BJ (cell line): ENCODE data around the gene NDUFS8. TPM values are rescaled to one million over a fixed set of nuclear protein-coding genes. Genes with fewer than 3 reads are reported as not detected.

ENCODE experiments used
- CTCF ChIA-PET: fragments of 350-600 bp; formaldehyde crosslinking; extraction: SDS; loops from one replicate; lab custom pipeline; 2021; ENCODE audit warnings: antibody characterized with exemption, inconsistent platforms; lab: Yijun Ruan, JAX
- POLR2A ChIA-PET: fragments of 300-600 bp; sonication (Branson Sonifier 250); formaldehyde crosslinking; extraction: SDS; loops from one replicate; lab custom pipeline; 2021; ENCODE audit warnings: antibody characterized with exemption; lab: Charles Lee
- DNase-seq: peaks from one replicate; pipeline ENCODE4 v3.0.0-alpha.2; 2011; ENCODE audit warnings: low read depth
- H3K27me3 ChIP-seq: 2 replicates; pipeline ENCODE4 v1.6.0; 2011; ENCODE audit warnings: low read length; ENCODE audit not compliant: control insufficient read depth, insufficient read depth
- H3K36me3 ChIP-seq: 2 replicates; pipeline ENCODE4 v1.5.1; 2011; ENCODE audit warnings: low read length; ENCODE audit not compliant: control insufficient read depth, insufficient read depth
- H3K4me3 ChIP-seq: 2 replicates; pipeline ENCODE4 v1.5.1; 2011; ENCODE audit warnings: low read depth, mild to moderate bottlenecking, control low read depth, low read length
- polyA plus RNA-seq: library from polyadenylated mRNA; depleted of rRNA; stranded (reverse); fragments of >200 nt; gene quantifications from 2 replicates; pipeline ENCODE4 v1.2.3, GENCODE V29; 2011
- TF ChIP-seq, protein P1 (sequence below): IDR thresholded peaks from 2 replicates; pipeline ENCODE4 v1.5.1; 2011; ENCODE audit warnings: low read depth, mild to moderate bottlenecking, control low read depth, inconsistent platforms, low read length, moderate library complexity; ENCODE audit not compliant: insufficient read depth

The NDUFS8 gene
- polyA plus RNA-seq, 1 experiment, result 101 TPM

GRCh38 chr11:68057807-68058206, 27.3 kb downstream of the NDUFS8 start:
- Histone ChIP-seq H3K4me3 (no peak overlapping the region), H3K27me3 (no peaks in the 10 kb centered on the region), H3K36me3 (no peaks in the 10 kb centered on the region; the same call in 1 of the 2 replicates)
- TF ChIP-seq, protein P1, sequence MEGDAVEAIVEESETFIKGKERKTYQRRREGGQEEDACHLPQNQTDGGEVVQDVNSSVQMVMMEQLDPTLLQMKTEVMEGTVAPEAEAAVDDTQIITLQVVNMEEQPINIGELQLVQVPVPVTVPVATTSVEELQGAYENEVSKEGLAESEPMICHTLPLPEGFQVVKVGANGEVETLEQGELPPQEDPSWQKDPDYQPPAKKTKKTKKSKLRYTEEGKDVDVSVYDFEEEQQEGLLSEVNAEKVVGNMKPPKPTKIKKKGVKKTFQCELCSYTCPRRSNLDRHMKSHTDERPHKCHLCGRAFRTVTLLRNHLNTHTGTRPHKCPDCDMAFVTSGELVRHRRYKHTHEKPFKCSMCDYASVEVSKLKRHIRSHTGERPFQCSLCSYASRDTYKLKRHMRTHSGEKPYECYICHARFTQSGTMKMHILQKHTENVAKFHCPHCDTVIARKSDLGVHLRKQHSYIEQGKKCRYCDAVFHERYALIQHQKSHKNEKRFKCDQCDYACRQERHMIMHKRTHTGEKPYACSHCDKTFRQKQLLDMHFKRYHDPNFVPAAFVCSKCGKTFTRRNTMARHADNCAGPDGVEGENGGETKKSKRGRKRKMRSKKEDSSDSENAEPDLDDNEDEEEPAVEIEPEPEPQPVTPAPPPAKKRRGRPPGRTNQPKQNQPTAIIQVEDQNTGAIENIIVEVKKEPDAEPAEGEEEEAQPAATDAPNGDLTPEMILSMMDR, result no peak
- CTCF ChIA-PET, result no interaction called here
- DNase-seq, result no peak
- POLR2A ChIA-PET, result no interaction called here

GRCh38 chr11:68061508-68061907, 31.0 kb downstream of the NDUFS8 start:
- Histone ChIP-seq H3K27me3 (no peaks in the 10 kb centered on the region), H3K4me3 (no peak overlapping the region), H3K36me3 (peaks cover 3% of the 10 kb centered on the region)
- TF ChIP-seq, protein P1, result no peak
- ChIA-PET POLR2A (no interaction called here), CTCF (interaction anchor here (1.3 to 1.7 kb wide), 2 partner anchors 11 to 147 kb away, joined by 3 to 4 read pairs; no protein-coding TSS in a partner anchor)
- DNase-seq, result no peak

- no peak for DNase-seq
- Histone ChIP-seq H3K4me3 (no peak overlapping the region), H3K36me3 (peaks cover 7% of the 10 kb centered on the region), H3K27me3 (no peaks in the 10 kb centered on the region)
- TF ChIP-seq, protein P1, result no peak
- ChIA-PET CTCF (interaction anchor here (1.1 kb wide), 1 partner anchor 32 kb away, joined by 6 read pairs; no protein-coding TSS in a partner anchor), POLR2A (no interaction called here)
Observed at GRCh38 chr11:68064926-68065325, 34.4 kb downstream of the NDUFS8 start.

GRCh38 chr11:68065841-68066240, 35.4 kb downstream of the NDUFS8 start:
- peaks cover 7% of the 10 kb centered on the region for H3K36me3 ChIP-seq
- CTCF ChIA-PET, result interaction anchor here (1.2 to 1.3 kb wide), 2 partner anchors 11 to 71 kb away, joined by 3 to 4 read pairs; no protein-coding TSS in a partner anchor
- TF ChIP-seq, protein P1, result no peak
- POLR2A ChIA-PET, result no interaction called here
- H3K4me3 ChIP-seq, result no peak overlapping the region
- no peak for DNase-seq
- no peaks in the 10 kb centered on the region for H3K27me3 ChIP-seq

DNA sequence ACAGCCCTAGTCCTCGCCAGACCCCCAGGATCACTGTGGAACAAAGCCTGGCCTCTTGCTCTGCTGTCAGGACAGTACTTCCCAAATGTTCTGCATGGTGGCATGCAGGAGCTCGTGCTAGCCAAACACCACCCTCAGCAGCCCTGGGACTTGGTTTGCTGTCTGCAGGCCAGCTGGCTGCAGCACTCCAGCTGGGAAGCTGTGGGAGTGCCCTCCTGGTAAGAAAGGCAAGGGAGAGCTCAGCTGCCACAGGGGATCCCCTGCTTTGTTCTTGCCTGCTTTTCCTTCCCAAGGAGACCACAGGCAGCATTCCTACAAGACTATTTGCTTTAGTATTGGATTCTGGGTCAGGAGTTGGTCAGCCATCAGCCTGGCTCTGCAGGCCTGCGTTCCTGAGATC, 36.3 kb downstream of the NDUFS8 start:
- Histone ChIP-seq H3K36me3 (peaks cover 7% of the 10 kb centered on the region), H3K27me3 (no peaks in the 10 kb centered on the region), H3K4me3 (no peak overlapping the region)
- ChIA-PET POLR2A (no interaction called here), CTCF (interaction anchor here (1.0 to 1.3 kb wide), 2 partner anchors 9 to 72 kb away, joined by 3 read pairs; no protein-coding TSS in a partner anchor)
- TF ChIP-seq, protein P1, result no peak
- DNase-seq, result no peak
